HEK293 (cell line): ENCODE measurements around the gene SLC8A3.

Source experiments
- CTCF ChIA-PET: fragments of 350-600 bp; formaldehyde crosslinking; extraction: SDS; loops from one replicate; lab custom pipeline; 2021; ENCODE audit warnings: antibody characterized with exemption; lab: Yijun Ruan, JAX
- POLR2A ChIA-PET: fragments of 300-600 bp; formaldehyde crosslinking; extraction: SDS; loops from one replicate; lab custom pipeline; 2020; ENCODE audit warnings: antibody characterized with exemption, inconsistent platforms; lab: Yijun Ruan, JAX
- H3K27ac ChIP-seq: fragments of 200-500 bp; sonication (Bioruptor generic); 2 replicates; pipeline ENCODE4 v1.5.1; 2014; ENCODE audit warnings: low read depth, low read length, control low read depth, inconsistent platforms; ENCODE audit errors: extremely low read depth
- H3K36me3 ChIP-seq, 2 experiments: fragments of 200-500 bp in 1 of 2; sonication (Bioruptor generic) in 1 of 2; 1 replicate in 1 of 2; 2 replicates in 1 of 2; pipeline ENCODE4 v1.5.1; 2014 to 2017; ENCODE audit warnings: inconsistent platforms in 2 of 2, low read length in 2 of 2; ENCODE audit not compliant: control insufficient read depth in 2 of 2, insufficient read depth in 1 of 2
- H3K4me1 ChIP-seq: fragments of 200-500 bp; sonication (Bioruptor generic); 2 replicates; pipeline ENCODE4 v1.5.1; 2014; ENCODE audit warnings: mild to moderate bottlenecking, low read length, inconsistent platforms; ENCODE audit not compliant: control insufficient read depth, insufficient read depth
- H3K4me3 ChIP-seq: 2 replicates; pipeline ENCODE4 v1.5.1; 2011; ENCODE audit warnings: low read depth, mild to moderate bottlenecking, control low read depth, low read length, moderate library complexity
- H3K9me3 ChIP-seq: fragments of 200-500 bp; sonication (Bioruptor generic); 2 replicates; pipeline ENCODE4 v1.5.1; 2014; ENCODE audit warnings: low read depth, low read length, inconsistent platforms; ENCODE audit not compliant: control insufficient read depth, insufficient read depth
- GLI2 ChIP-seq: fragments of 450-650 bp; formaldehyde crosslinking; IDR thresholded peaks from 2 replicates; pipeline ENCODE4; 2017; ENCODE audit warnings: missing biosample characterization, missing genetic modification characterization, low read depth, borderline replicate concordance
- HOXC10 ChIP-seq: sonication (generic); formaldehyde crosslinking; IDR thresholded peaks from 2 replicates; pipeline ENCODE4 v1.8.1; 2023; ENCODE audit warnings: mild to moderate bottlenecking, missing genetic modification reagents
- KLF16 ChIP-seq: fragments of 450-650 bp; formaldehyde crosslinking; IDR thresholded peaks from 2 replicates; pipeline ENCODE4 v1.5.1; 2017; ENCODE audit warnings: missing biosample characterization, missing genetic modification characterization
- KLF8 ChIP-seq: fragments of 450-650 bp; formaldehyde crosslinking; IDR thresholded peaks from 2 replicates; pipeline ENCODE4 v1.5.1; 2016; ENCODE audit warnings: missing biosample characterization, missing genetic modification characterization
- OVOL3 ChIP-seq: fragments of 450-650 bp; formaldehyde crosslinking; IDR thresholded peaks from 2 replicates; pipeline ENCODE4 v1.5.1; 2016; ENCODE audit warnings: missing biosample characterization, missing genetic modification characterization
- RBAK ChIP-seq: fragments of 450-650 bp; formaldehyde crosslinking; IDR thresholded peaks from 2 replicates; pipeline ENCODE4 v1.5.1; 2016; ENCODE audit warnings: missing biosample characterization, missing genetic modification characterization
- REPIN1 ChIP-seq: fragments of 450-650 bp; formaldehyde crosslinking; IDR thresholded peaks from 2 replicates; pipeline ENCODE4 v1.5.1; 2017; ENCODE audit warnings: missing biosample characterization, missing genetic modification characterization, low read depth
- ZIC2 ChIP-seq: fragments of 450-650 bp; formaldehyde crosslinking; IDR thresholded peaks from 2 replicates; pipeline ENCODE4 v1.5.1; 2016; ENCODE audit warnings: missing biosample characterization, missing genetic modification characterization
- ZNF10 ChIP-seq: fragments of 450-650 bp; formaldehyde crosslinking; IDR thresholded peaks from 2 replicates; pipeline ENCODE4 v1.5.1; 2017; ENCODE audit warnings: missing biosample characterization, missing genetic modification characterization
- ZNF184 ChIP-seq: fragments of 450-650 bp; IDR thresholded peaks from 2 replicates; pipeline ENCODE4 v1.5.1; 2018; ENCODE audit warnings: missing biosample characterization, mild to moderate bottlenecking, missing genetic modification characterization
- ZNF302 ChIP-seq: fragments of 450-650 bp; formaldehyde crosslinking; IDR thresholded peaks from 2 replicates; pipeline ENCODE4 v1.5.1; 2016; ENCODE audit warnings: missing biosample characterization, missing genetic modification characterization, low read depth
- ZNF341 ChIP-seq: fragments of 450-650 bp; formaldehyde crosslinking; IDR thresholded peaks from 2 replicates; pipeline ENCODE4; 2016; ENCODE audit warnings: low read depth, missing biosample characterization, missing genetic modification characterization
- ZNF404 ChIP-seq: fragments of 450-650 bp; formaldehyde crosslinking; IDR thresholded peaks from 2 replicates; pipeline ENCODE4 v1.5.1; 2017; ENCODE audit warnings: missing biosample characterization, missing genetic modification characterization
- ZNF423 ChIP-seq: fragments of 450-650 bp; formaldehyde crosslinking; IDR thresholded peaks from 2 replicates; pipeline ENCODE4 v1.5.1; 2016; ENCODE audit warnings: missing biosample characterization, missing genetic modification characterization
- ZNF530 ChIP-seq: fragments of 450-650 bp; formaldehyde crosslinking; IDR thresholded peaks from 2 replicates; pipeline ENCODE4 v1.5.1; 2016; ENCODE audit warnings: low read depth, missing biosample characterization, missing genetic modification characterization
- ZNF654 ChIP-seq: fragments of 450-650 bp; formaldehyde crosslinking; IDR thresholded peaks from 2 replicates; pipeline ENCODE4 v1.5.1; 2016; ENCODE audit warnings: low read depth, missing biosample characterization, missing genetic modification characterization
- ZNF670 ChIP-seq: fragments of 450-650 bp; formaldehyde crosslinking; IDR thresholded peaks from 2 replicates; pipeline ENCODE4 v1.5.1; 2016; ENCODE audit warnings: missing biosample characterization, missing genetic modification characterization, low read depth
- ZNF677 ChIP-seq: fragments of 450-650 bp; IDR thresholded peaks from 2 replicates; pipeline ENCODE4 v1.5.0; 2018; ENCODE audit warnings: missing biosample characterization, mild to moderate bottlenecking, missing genetic modification characterization, moderate library complexity
- ZNF701 ChIP-seq: fragments of 450-650 bp; formaldehyde crosslinking; IDR thresholded peaks from 2 replicates; pipeline ENCODE4 v1.5.1; 2016; ENCODE audit warnings: missing biosample characterization, missing genetic modification characterization
- ZSCAN16 ChIP-seq: fragments of 450-650 bp; formaldehyde crosslinking; IDR thresholded peaks from 2 replicates; pipeline ENCODE4 v1.5.1; 2016; ENCODE audit warnings: missing biosample characterization, missing genetic modification characterization
- TF ChIP-seq, protein P1 (sequence below): fragments of 450-650 bp; formaldehyde crosslinking; IDR thresholded peaks from 2 replicates; pipeline ENCODE4 v1.5.1; 2016; ENCODE audit warnings: missing biosample characterization, missing genetic modification characterization
- TF ChIP-seq, protein P2 (sequence below): fragments of 450-650 bp; formaldehyde crosslinking; IDR thresholded peaks from 2 replicates; pipeline ENCODE4 v1.5.1; 2016; ENCODE audit warnings: missing biosample characterization, missing genetic modification characterization
- TF ChIP-seq, protein P3 (sequence below): fragments of 450-650 bp; formaldehyde crosslinking; IDR thresholded peaks from 2 replicates; pipeline ENCODE4 v1.5.1; 2017; ENCODE audit warnings: missing biosample characterization, missing genetic modification characterization
- TF ChIP-seq, protein P4 (sequence below): fragments of 450-650 bp; formaldehyde crosslinking; IDR thresholded peaks from 2 replicates; pipeline ENCODE4 v1.5.1; 2016; ENCODE audit warnings: missing biosample characterization, missing genetic modification characterization
- TF ChIP-seq, protein P5 (sequence below): fragments of 450-650 bp; formaldehyde crosslinking; IDR thresholded peaks from 2 replicates; pipeline ENCODE4 v1.5.1; 2016; ENCODE audit warnings: missing biosample characterization, missing genetic modification characterization

The SLC8A3 gene

DNA sequence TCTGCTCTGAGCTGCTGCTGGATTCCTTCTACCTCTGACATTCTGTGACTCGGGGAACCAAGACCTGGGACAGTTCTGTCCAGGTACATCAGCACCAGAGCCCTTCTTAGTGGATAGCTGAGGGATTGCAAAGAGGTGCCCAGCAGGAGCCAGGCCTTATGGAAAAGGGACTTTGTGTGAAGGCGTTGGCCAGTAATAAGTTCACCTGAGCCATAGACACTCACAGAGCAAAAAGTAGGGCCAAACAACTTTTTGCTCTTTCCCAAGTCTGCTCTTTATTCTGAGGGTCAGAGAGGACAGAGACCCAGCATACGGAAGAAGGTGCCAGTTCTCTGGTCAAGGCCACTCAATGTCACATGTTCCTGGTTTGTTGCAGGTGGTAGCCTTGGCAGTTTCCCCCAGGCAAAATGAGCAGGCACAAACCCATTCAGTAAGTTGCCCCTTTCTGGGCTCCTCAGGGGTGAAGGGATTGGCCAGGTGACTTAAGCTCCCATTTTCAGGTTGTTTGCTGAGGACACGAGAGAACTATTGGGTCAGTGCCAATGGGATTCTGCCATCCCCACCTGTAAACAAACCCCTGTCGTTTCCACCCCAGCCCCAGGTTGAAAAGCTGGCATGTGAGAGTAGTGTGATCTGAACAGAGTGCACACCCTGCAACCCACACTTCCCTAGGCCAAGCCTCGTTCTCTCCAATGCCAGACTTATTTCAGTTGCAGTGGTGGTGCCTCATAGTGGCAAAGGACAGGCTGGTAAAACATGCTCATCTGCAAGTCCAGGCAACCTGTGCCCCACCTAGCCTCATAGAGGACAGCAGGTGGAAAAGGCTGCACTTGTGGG is 159.2 kb downstream of the SLC8A3 start (continued):
- no peak for TF ChIP-seq ZNF654 (tag by site-specific recombination)
- no peak for TF ChIP-seq ZNF10 (tag by site-specific recombination)
- TF ChIP-seq, protein P1, sequence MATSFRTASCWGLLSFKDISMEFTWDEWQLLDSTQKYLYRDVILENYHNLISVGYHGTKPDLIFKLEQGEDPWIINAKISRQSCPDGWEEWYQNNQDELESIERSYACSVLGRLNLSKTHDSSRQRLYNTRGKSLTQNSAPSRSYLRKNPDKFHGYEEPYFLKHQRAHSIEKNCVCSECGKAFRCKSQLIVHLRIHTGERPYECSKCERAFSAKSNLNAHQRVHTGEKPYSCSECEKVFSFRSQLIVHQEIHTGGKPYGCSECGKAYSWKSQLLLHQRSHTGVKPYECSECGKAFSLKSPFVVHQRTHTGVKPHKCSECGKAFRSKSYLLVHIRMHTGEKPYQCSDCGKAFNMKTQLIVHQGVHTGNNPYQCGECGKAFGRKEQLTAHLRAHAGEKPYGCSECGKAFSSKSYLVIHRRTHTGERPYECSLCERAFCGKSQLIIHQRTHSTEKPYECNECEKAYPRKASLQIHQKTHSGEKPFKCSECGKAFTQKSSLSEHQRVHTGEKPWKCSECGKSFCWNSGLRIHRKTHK, result no peak

DNA sequence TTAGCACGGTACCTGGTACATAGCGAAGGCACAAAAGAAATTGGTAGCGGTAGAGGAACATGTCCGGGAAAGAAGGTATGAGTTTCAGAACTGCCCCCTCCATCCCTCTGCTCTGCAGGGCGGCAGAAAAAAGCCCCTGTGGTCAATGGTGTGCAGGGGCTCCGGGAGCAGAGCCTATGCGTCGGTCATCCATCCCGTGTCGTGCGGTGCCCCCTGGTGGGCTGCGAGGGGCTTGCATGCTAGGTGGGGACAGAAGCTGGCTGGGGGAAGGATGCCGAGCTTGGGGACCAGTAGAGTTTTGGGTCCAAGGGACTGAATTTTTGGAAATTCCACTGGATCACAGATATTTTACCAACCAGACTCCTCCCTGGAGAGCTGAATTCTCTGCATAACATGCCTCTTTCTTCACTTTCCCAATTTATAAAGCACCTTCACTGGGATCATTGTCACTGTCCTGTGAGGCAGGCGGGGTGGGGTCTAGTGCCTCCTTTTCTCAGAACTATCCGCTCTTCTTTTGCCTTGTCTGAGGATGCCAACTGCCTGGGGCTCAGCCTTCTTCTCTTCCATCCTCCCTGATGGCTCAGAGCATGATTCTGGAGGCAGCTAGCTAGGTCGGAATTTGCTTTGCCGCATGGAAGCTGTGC is 160.8 kb downstream of the SLC8A3 start:
- CTCF ChIA-PET, result interaction anchor here (0.6 to 4.5 kb wide), 46 partner anchors 8 to 492 kb away, joined by 3 to 117 read pairs (median 5); partner anchors contain the start of gene SMOC1
- Histone ChIP-seq H3K4me1 (no peaks in the 10 kb centered on the region), H3K4me3 (no peak overlapping the region), H3K9me3 (no peaks in the 10 kb centered on the region), H3K36me3 (peaks cover 6 to 71% of the 10 kb centered on the region in 2 experiments; a peak in 1 of 3 replicates), H3K27ac (no peak overlapping the region)
- POLR2A ChIA-PET, result interaction anchor here (1.2 kb wide), 1 partner anchor 149 kb away, joined by 6 read pairs; the partner anchor contains the start of gene SMOC1
- TF ChIP-seq, protein P2, sequence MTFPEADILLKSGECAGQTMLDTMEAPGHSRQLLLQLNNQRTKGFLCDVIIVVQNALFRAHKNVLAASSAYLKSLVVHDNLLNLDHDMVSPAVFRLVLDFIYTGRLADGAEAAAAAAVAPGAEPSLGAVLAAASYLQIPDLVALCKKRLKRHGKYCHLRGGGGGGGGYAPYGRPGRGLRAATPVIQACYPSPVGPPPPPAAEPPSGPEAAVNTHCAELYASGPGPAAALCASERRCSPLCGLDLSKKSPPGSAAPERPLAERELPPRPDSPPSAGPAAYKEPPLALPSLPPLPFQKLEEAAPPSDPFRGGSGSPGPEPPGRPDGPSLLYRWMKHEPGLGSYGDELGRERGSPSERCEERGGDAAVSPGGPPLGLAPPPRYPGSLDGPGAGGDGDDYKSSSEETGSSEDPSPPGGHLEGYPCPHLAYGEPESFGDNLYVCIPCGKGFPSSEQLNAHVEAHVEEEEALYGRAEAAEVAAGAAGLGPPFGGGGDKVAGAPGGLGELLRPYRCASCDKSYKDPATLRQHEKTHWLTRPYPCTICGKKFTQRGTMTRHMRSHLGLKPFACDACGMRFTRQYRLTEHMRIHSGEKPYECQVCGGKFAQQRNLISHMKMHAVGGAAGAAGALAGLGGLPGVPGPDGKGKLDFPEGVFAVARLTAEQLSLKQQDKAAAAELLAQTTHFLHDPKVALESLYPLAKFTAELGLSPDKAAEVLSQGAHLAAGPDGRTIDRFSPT (tag by site-specific recombination), result no peak
- TF ChIP-seq, protein P3, sequence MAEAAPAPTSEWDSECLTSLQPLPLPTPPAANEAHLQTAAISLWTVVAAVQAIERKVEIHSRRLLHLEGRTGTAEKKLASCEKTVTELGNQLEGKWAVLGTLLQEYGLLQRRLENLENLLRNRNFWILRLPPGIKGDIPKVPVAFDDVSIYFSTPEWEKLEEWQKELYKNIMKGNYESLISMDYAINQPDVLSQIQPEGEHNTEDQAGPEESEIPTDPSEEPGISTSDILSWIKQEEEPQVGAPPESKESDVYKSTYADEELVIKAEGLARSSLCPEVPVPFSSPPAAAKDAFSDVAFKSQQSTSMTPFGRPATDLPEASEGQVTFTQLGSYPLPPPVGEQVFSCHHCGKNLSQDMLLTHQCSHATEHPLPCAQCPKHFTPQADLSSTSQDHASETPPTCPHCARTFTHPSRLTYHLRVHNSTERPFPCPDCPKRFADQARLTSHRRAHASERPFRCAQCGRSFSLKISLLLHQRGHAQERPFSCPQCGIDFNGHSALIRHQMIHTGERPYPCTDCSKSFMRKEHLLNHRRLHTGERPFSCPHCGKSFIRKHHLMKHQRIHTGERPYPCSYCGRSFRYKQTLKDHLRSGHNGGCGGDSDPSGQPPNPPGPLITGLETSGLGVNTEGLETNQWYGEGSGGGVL (tag by site-specific recombination), result no peak
- TF ChIP-seq ZNF341 (no peak), ZNF654 (tag by site-specific recombination) (peak; percentile 60), RBAK (no peak), ZNF701 (tag by site-specific recombination) (no peak), REPIN1 (tag by site-specific recombination) (no peak), ZNF404 (tag by site-specific recombination) (no peak), ZNF677 (tag by site-specific recombination) (no peak), ZNF184 (tag by site-specific recombination) (no peak), GLI2 (tag by site-specific recombination) (no peak), OVOL3 (no peak), ZNF530 (tag by site-specific recombination) (no peak), ZNF302 (tag by site-specific recombination) (no peak), ZNF670 (tag by site-specific recombination) (no peak), KLF8 (tag by site-specific recombination) (no peak), ZSCAN16 (tag by site-specific recombination) (no peak), ZIC2 (tag by site-specific recombination) (peak; percentile 20; the same call in 1 of the 2 replicates), KLF16 (no peak), HOXC10 (CRISPR knock-in tag) (no peak), ZNF423 (no peak)
- TF ChIP-seq, protein P4, sequence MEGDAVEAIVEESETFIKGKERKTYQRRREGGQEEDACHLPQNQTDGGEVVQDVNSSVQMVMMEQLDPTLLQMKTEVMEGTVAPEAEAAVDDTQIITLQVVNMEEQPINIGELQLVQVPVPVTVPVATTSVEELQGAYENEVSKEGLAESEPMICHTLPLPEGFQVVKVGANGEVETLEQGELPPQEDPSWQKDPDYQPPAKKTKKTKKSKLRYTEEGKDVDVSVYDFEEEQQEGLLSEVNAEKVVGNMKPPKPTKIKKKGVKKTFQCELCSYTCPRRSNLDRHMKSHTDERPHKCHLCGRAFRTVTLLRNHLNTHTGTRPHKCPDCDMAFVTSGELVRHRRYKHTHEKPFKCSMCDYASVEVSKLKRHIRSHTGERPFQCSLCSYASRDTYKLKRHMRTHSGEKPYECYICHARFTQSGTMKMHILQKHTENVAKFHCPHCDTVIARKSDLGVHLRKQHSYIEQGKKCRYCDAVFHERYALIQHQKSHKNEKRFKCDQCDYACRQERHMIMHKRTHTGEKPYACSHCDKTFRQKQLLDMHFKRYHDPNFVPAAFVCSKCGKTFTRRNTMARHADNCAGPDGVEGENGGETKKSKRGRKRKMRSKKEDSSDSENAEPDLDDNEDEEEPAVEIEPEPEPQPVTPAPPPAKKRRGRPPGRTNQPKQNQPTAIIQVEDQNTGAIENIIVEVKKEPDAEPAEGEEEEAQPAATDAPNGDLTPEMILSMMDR, result peak; percentile 75; the same call in 1 of the 2 replicates
- TF ChIP-seq, protein P5, sequence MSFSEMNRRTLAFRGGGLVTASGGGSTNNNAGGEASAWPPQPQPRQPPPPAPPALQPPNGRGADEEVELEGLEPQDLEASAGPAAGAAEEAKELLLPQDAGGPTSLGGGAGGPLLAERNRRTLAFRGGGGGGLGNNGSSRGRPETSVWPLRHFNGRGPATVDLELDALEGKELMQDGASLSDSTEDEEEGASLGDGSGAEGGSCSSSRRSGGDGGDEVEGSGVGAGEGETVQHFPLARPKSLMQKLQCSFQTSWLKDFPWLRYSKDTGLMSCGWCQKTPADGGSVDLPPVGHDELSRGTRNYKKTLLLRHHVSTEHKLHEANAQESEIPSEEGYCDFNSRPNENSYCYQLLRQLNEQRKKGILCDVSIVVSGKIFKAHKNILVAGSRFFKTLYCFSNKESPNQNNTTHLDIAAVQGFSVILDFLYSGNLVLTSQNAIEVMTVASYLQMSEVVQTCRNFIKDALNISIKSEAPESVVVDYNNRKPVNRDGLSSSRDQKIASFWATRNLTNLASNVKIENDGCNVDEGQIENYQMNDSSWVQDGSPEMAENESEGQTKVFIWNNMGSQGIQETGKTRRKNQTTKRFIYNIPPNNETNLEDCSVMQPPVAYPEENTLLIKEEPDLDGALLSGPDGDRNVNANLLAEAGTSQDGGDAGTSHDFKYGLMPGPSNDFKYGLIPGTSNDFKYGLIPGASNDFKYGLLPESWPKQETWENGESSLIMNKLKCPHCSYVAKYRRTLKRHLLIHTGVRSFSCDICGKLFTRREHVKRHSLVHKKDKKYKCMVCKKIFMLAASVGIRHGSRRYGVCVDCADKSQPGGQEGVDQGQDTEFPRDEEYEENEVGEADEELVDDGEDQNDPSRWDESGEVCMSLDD (tag by site-specific recombination), result no peak
